ENCODE data around the gene ZFX.
"Not testable (repeated sequence)": the region's sequence is repeated elsewhere in the genome, so short reads cannot be mapped to it uniquely, and the experiment has no call there.

The ZFX gene

GRCh38 chrX:24150898-24151297, 1.4 kb downstream of the ZFX start:
- H3K4me3 ChIP-seq (replicated peaks in 1 of 2; ENCODE audit: low read depth in 2 of 2, low read length in 2 of 2): peak overlapping the region; percentile 63 to 77
- no peak for DNase-seq (ENCODE audit: low read depth in 2 of 2)
- TF ChIP-seq CTCF (IDR thresholded peaks at IDR 0.05; ENCODE audit: low read depth, low read length): no peak

GRCh38 chrX:24151513-24151912, 2.0 kb downstream of the ZFX start:
- DNase-seq (ENCODE audit: low read depth in 2 of 2): no peak
- H3K4me3 ChIP-seq (replicated peaks in 1 of 2; ENCODE audit: low read depth in 2 of 2, low read length in 2 of 2): peak overlapping the region; percentile 63 to 77
- no peak for TF ChIP-seq CTCF (IDR thresholded peaks at IDR 0.05; ENCODE audit: low read depth, low read length)

GRCh38 chrX:24153178-24153795, 3.8 kb downstream of the ZFX start:
- H3K4me3 ChIP-seq (replicated peaks in 1 of 2; ENCODE audit: low read depth in 2 of 2, low read length in 2 of 2): no peak overlapping the region
- peak in 1 of 2 donors; percentile 55 for DNase-seq (ENCODE audit: low read depth in 2 of 2)
- no peak for TF ChIP-seq CTCF (IDR thresholded peaks at IDR 0.05; ENCODE audit: low read depth, low read length)

- DNase-seq (ENCODE audit: low read depth in 2 of 2): no peak
- H3K4me3 ChIP-seq (replicated peaks in 1 of 2; ENCODE audit: low read depth in 2 of 2, low read length in 2 of 2): no peak overlapping the region
Measured at GRCh38 chrX:24153796-24154189, 4.3 kb downstream of the ZFX start.

GRCh38 chrX:24154490-24155034, 5.0 kb downstream of the ZFX start:
- no peak overlapping the region for H3K4me3 ChIP-seq (replicated peaks in 1 of 2; ENCODE audit: low read depth in 2 of 2, low read length in 2 of 2)
- DNase-seq (ENCODE audit: low read depth in 2 of 2): no peak
- no peak for TF ChIP-seq CTCF (IDR thresholded peaks at IDR 0.05; ENCODE audit: low read depth, low read length)

More at GRCh38 chrX:24153796-24154189, 4.3 kb downstream of the ZFX start:
- no peak for TF ChIP-seq CTCF (IDR thresholded peaks at IDR 0.05; ENCODE audit: low read depth, low read length)

- not testable (repeated sequence) for H3K4me3 ChIP-seq (replicated peaks in 1 of 2; ENCODE audit: low read depth in 2 of 2, low read length in 2 of 2)
Measured at GRCh38 chrX:24155747-24156146, 6.2 kb downstream of the ZFX start.

GRCh38 chrX:24156177-24156576, 6.6 kb downstream of the ZFX start:
- DNase-seq (ENCODE audit: low read depth in 2 of 2): no peak
- no peak overlapping the region for H3K4me3 ChIP-seq (replicated peaks in 1 of 2; ENCODE audit: low read depth in 2 of 2, low read length in 2 of 2)
- no peak for TF ChIP-seq CTCF (IDR thresholded peaks at IDR 0.05; ENCODE audit: low read depth, low read length)

More at GRCh38 chrX:24155747-24156146, 6.2 kb downstream of the ZFX start:
- DNase-seq (ENCODE audit: low read depth in 2 of 2): not testable (repeated sequence)
